HG03378 (cell line): ENCODE results near the gene PDCD5.
"Not testable (repeated sequence)": the region's sequence is repeated elsewhere in the genome, so short reads cannot be mapped to it uniquely, and the experiment has no call there.

Source experiments
- ATAC-seq: cut with Tn5 transposase; IDR thresholded peaks from one replicate; pipeline ENCODE4 v1.9.1; 2021; ENCODE audit warnings: mild to moderate bottlenecking, moderate library complexity; ENCODE audit not compliant: unreplicated experiment

PDCD5 gene

GRCh38 chr19:32576790-32577189, 4.2 kb upstream of the PDCD5 start:
- ATAC-seq = no peak

GRCh38 chr19:32580353-32580900, 563 bp upstream of the PDCD5 start:
- peak; percentile 21 for ATAC-seq

- no peak for ATAC-seq
Measured at GRCh38 chr19:32581705-32582179, 752 bp downstream of the PDCD5 start.

GRCh38 chr19:32587747-32588504, 6.9 kb downstream of the PDCD5 start:
- ATAC-seq = not testable (repeated sequence)

- ATAC-seq = no peak
Measured at GRCh38 chr19:32594021-32594420, 13.0 kb downstream of the PDCD5 start.

GRCh38 chr19:32595491-32595890, 14.5 kb downstream of the PDCD5 start:
- no peak for ATAC-seq

GRCh38 chr19:32598022-32598421, 17.0 kb downstream of the PDCD5 start:
- ATAC-seq = no peak

GRCh38 chr19:32599258-32599657, 18.3 kb downstream of the PDCD5 start:
- no peak for ATAC-seq

GRCh38 chr19:32599736-32600157, 18.8 kb downstream of the PDCD5 start:
- no peak for ATAC-seq

- ATAC-seq = no peak
Measured at GRCh38 chr19:32603961-32604360, 23.0 kb downstream of the PDCD5 start.

GRCh38 chr19:32605544-32605943, 24.6 kb downstream of the PDCD5 start:
- ATAC-seq = no peak

- ATAC-seq = no peak
Measured at GRCh38 chr19:32606289-32606688, 25.3 kb downstream of the PDCD5 start.

- no peak for ATAC-seq
Measured at GRCh38 chr19:32607479-32607878, 26.5 kb downstream of the PDCD5 start.

- no peak for ATAC-seq
Measured at GRCh38 chr19:32611161-32611560, 30.2 kb downstream of the PDCD5 start.

- ATAC-seq = no peak
Measured at GRCh38 chr19:32613008-32613407, 32.0 kb downstream of the PDCD5 start.

- ATAC-seq = no peak
Measured at GRCh38 chr19:32614916-32615315, 33.9 kb downstream of the PDCD5 start.

GRCh38 chr19:32615569-32615968, 34.6 kb downstream of the PDCD5 start:
- no peak for ATAC-seq

GRCh38 chr19:32619051-32619685, 38.2 kb downstream of the PDCD5 start:
- ATAC-seq = no peak

- ATAC-seq = no peak
Measured at GRCh38 chr19:32622002-32622401, 41.0 kb downstream of the PDCD5 start.

- ATAC-seq = no peak
Measured at GRCh38 chr19:32624410-32624809, 43.4 kb downstream of the PDCD5 start.

GRCh38 chr19:32626969-32627368, 46.0 kb downstream of the PDCD5 start:
- no peak for ATAC-seq

GRCh38 chr19:32627714-32628270, 46.8 kb downstream of the PDCD5 start:
- no peak for ATAC-seq
